GM23338 (cell line): Measurements from ENCODE around the gene MIOS.

ENCODE experiments used
- CREB1 ChIP-seq: fragments of 250-450 bp; sonication (Bioruptor Pico); IDR thresholded peaks from 2 replicates; pipeline ENCODE4 v1.5.0; 2020; ENCODE audit warnings: low read depth, mild to moderate bottlenecking, moderate library complexity
- CTCF ChIP-seq, 2 experiments: fragments of 200-600 bp in 1 of 2; sonication (generic) in 1 of 2; conservative IDR thresholded peaks; 2 replicates each; pipeline versions ENCODE4 v1.5.1 to v1.6.1; 2016 to 2017; ENCODE audit warnings: antibody characterized with exemption in 2 of 2, low read depth in 2 of 2, mild to moderate bottlenecking in 2 of 2, moderate library complexity in 1 of 2
- EZH2 ChIP-seq: fragments of 200-600 bp; sonication (generic); IDR thresholded peaks from one replicate; pipeline ENCODE4 v1.8.0; 2017; ENCODE audit warnings: antibody characterized with exemption, mild to moderate bottlenecking, low read depth; ENCODE audit not compliant: unreplicated experiment
- EZH2phosphoT487 ChIP-seq: fragments of 200-600 bp; sonication (generic); IDR thresholded peaks from one replicate; pipeline ENCODE4 v1.8.1; 2018; ENCODE audit warnings: antibody characterized with exemption; ENCODE audit not compliant: unreplicated experiment
- JUNB ChIP-seq: IDR thresholded peaks from one replicate; pipeline ENCODE4 v1.6.1; 2016; ENCODE audit warnings: antibody characterized with exemption; ENCODE audit not compliant: unreplicated experiment
- NANOG ChIP-seq: IDR thresholded peaks from 2 replicates; pipeline ENCODE4 v1.6.1; 2016; ENCODE audit warnings: antibody characterized with exemption, borderline replicate concordance
- POLR2AphosphoS5 ChIP-seq: IDR thresholded peaks from 2 replicates; pipeline ENCODE4 v1.6.1; 2016; ENCODE audit warnings: antibody characterized with exemption, low read depth
- STAT1 ChIP-seq: IDR thresholded peaks from one replicate; pipeline ENCODE4 v1.6.1; 2016; ENCODE audit warnings: antibody characterized with exemption; ENCODE audit not compliant: unreplicated experiment
- ZNF462 ChIP-seq: fragments of 250-450 bp; sonication (Bioruptor Pico); IDR thresholded peaks from 2 replicates; pipeline ENCODE4 v1.5.0; 2020; ENCODE audit warnings: mild to moderate bottlenecking, moderate library complexity
- TF ChIP-seq, protein P1 (sequence below): IDR thresholded peaks from one replicate; pipeline ENCODE4 v1.6.1; 2018; ENCODE audit warnings: antibody characterized with exemption; ENCODE audit not compliant: unreplicated experiment
- TF ChIP-seq, protein P2 (sequence below): IDR thresholded peaks from 2 replicates; pipeline ENCODE4 v1.6.1; 2016; ENCODE audit warnings: antibody characterized with exemption

- TF ChIP-seq CTCF (conservative IDR thresholded peaks at IDR 0.05; ENCODE audit: low read depth in 2 of 2) (no peak), POLR2AphosphoS5 (no peak), EZH2phosphoT487 (no peak), ZNF462 (CRISPR knock-in tag) (no peak), JUNB (no peak), EZH2 (no peak), CREB1 (CRISPR knock-in tag) (no peak), NANOG (no peak), STAT1 (no peak)
- TF ChIP-seq, protein P1, sequence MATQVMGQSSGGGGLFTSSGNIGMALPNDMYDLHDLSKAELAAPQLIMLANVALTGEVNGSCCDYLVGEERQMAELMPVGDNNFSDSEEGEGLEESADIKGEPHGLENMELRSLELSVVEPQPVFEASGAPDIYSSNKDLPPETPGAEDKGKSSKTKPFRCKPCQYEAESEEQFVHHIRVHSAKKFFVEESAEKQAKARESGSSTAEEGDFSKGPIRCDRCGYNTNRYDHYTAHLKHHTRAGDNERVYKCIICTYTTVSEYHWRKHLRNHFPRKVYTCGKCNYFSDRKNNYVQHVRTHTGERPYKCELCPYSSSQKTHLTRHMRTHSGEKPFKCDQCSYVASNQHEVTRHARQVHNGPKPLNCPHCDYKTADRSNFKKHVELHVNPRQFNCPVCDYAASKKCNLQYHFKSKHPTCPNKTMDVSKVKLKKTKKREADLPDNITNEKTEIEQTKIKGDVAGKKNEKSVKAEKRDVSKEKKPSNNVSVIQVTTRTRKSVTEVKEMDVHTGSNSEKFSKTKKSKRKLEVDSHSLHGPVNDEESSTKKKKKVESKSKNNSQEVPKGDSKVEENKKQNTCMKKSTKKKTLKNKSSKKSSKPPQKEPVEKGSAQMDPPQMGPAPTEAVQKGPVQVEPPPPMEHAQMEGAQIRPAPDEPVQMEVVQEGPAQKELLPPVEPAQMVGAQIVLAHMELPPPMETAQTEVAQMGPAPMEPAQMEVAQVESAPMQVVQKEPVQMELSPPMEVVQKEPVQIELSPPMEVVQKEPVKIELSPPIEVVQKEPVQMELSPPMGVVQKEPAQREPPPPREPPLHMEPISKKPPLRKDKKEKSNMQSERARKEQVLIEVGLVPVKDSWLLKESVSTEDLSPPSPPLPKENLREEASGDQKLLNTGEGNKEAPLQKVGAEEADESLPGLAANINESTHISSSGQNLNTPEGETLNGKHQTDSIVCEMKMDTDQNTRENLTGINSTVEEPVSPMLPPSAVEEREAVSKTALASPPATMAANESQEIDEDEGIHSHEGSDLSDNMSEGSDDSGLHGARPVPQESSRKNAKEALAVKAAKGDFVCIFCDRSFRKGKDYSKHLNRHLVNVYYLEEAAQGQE = no peak
- TF ChIP-seq, protein P2, sequence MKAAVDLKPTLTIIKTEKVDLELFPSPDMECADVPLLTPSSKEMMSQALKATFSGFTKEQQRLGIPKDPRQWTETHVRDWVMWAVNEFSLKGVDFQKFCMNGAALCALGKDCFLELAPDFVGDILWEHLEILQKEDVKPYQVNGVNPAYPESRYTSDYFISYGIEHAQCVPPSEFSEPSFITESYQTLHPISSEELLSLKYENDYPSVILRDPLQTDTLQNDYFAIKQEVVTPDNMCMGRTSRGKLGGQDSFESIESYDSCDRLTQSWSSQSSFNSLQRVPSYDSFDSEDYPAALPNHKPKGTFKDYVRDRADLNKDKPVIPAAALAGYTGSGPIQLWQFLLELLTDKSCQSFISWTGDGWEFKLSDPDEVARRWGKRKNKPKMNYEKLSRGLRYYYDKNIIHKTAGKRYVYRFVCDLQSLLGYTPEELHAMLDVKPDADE = no peak
Measured at GRCh38 chr7:7630626-7631329, 64.1 kb downstream of the MIOS start.
